K562 (cell line): ENCODE data around the gene MLYCD. TPM values are rescaled to one million over a fixed set of nuclear protein-coding genes. Genes with fewer than 3 reads are reported as not detected.

Source experiments
- BMI1 ChIP-seq: fragments of 150-350 bp; IDR thresholded peaks from 2 replicates; pipeline ENCODE4 v1.6.1; 2014; ENCODE audit warnings: low read length
- CBFA2T2 ChIP-seq: fragments of 450-650 bp; conservative IDR thresholded peaks from 2 replicates; pipeline ENCODE4 v1.6.1; 2017; ENCODE audit warnings: mild to moderate bottlenecking
- CC2D1A ChIP-seq: fragments of 450-650 bp; IDR thresholded peaks from 2 replicates; pipeline ENCODE4 v1.6.1; 2017; ENCODE audit warnings: mild to moderate bottlenecking
- E2F3 ChIP-seq: fragments of 250-450 bp; sonication (Bioruptor Pico); IDR thresholded peaks from 2 replicates; pipeline ENCODE4 v1.4.0; 2020; ENCODE audit warnings: mild to moderate bottlenecking
- GATA2 ChIP-seq: sonication (generic); formaldehyde crosslinking; IDR thresholded peaks from 2 replicates; pipeline ENCODE4 v1.4.0; 2020; ENCODE audit warnings: mild to moderate bottlenecking, missing genetic modification reagents
- HDAC2 ChIP-seq: fragments of 450-650 bp; IDR thresholded peaks from 2 replicates; pipeline ENCODE4 v1.6.1; 2016; ENCODE audit warnings: mild to moderate bottlenecking
- HDAC3 ChIP-seq: fragments of 450-650 bp; IDR thresholded peaks from 2 replicates; pipeline ENCODE4 v1.6.1; 2018; ENCODE audit warnings: borderline replicate concordance, mild to moderate bottlenecking, moderate library complexity; ENCODE audit not compliant: partially characterized antibody
- ILK ChIP-seq: fragments of 450-650 bp; IDR thresholded peaks from 2 replicates; pipeline ENCODE4 v1.6.1; 2016; ENCODE audit warnings: missing genetic modification characterization, low read depth, mild to moderate bottlenecking, missing compliant biosample characterization, moderate library complexity, borderline replicate concordance
- KDM4B ChIP-seq, 2 experiments: fragments of 450-650 bp in 1 of 2; sonication (generic) in 1 of 2; IDR thresholded peaks; 2 replicates each; pipeline ENCODE4 v1.6.1; 2016 to 2017; ENCODE audit warnings: borderline replicate concordance in 2 of 2, antibody characterized with exemption in 1 of 2, low read depth in 1 of 2, mild to moderate bottlenecking in 1 of 2
- MEF2D ChIP-seq: conservative IDR thresholded peaks from 2 replicates; pipeline ENCODE4 v1.6.1; 2016; ENCODE audit warnings: low read depth, missing genetic modification characterization, missing compliant biosample characterization
- MEIS2 ChIP-seq: fragments of 450-650 bp; IDR thresholded peaks from 2 replicates; pipeline ENCODE4 v1.6.1; 2014; ENCODE audit warnings: mild to moderate bottlenecking; ENCODE audit not compliant: partially characterized antibody
- NFIC ChIP-seq: fragments of 450-650 bp; IDR thresholded peaks from 2 replicates; pipeline ENCODE4 v1.6.1; 2017; ENCODE audit warnings: mild to moderate bottlenecking, inconsistent platforms
- NR2C2 ChIP-seq, 2 experiments: fragments of 200-800 bp in 1 of 2; sonication (Bioruptor generic) in 1 of 2; sonication (generic) in 1 of 2; formaldehyde crosslinking in 1 of 2; IDR thresholded peaks; 2 replicates each; pipeline versions ENCODE4 v1.6.1 to v1.8.0; 2016 to 2022; ENCODE audit warnings: mild to moderate bottlenecking in 1 of 2, missing compliant biosample characterization in 1 of 2, missing genetic modification characterization in 1 of 2, missing genetic modification reagents in 1 of 2
- NR4A1 ChIP-seq, 2 experiments: fragments of 250-450 bp in 1 of 2; fragments of 450-650 bp in 1 of 2; sonication (Bioruptor Pico) in 1 of 2; IDR thresholded peaks; 2 replicates each; pipeline versions ENCODE4 v1.4.0 to v1.6.1; 2016 to 2020; ENCODE audit warnings: mild to moderate bottlenecking in 2 of 2, missing compliant biosample characterization in 1 of 2, missing genetic modification characterization in 1 of 2, moderate library complexity in 1 of 2
- POLR2A ChIP-seq: fragments of 450-650 bp; conservative IDR thresholded peaks from 2 replicates; pipeline ENCODE4 v1.6.1; 2016
- RCOR1 ChIP-seq, 2 experiments: IDR thresholded peaks; 2 replicates each; pipeline ENCODE4 v1.6.1; 2012; ENCODE audit warnings: low read depth in 2 of 2, low read length in 2 of 2, borderline replicate concordance in 1 of 2, improper control_type of control experiment in 1 of 2
- SOX6 ChIP-seq: fragments of 450-650 bp; IDR thresholded peaks from 2 replicates; pipeline ENCODE4 v1.6.1; 2014; ENCODE audit warnings: mild to moderate bottlenecking
- TAL1 ChIP-seq: fragments of 450-650 bp; IDR thresholded peaks from 2 replicates; pipeline ENCODE4 v1.6.1; 2016; ENCODE audit warnings: mild to moderate bottlenecking
- TCF3 ChIP-seq: sonication (generic); formaldehyde crosslinking; IDR thresholded peaks from 2 replicates; pipeline ENCODE4 v1.4.0; 2020; ENCODE audit warnings: mild to moderate bottlenecking, missing genetic modification reagents
- TFAM ChIP-seq: fragments of 250-450 bp; sonication (Bioruptor Pico); conservative IDR thresholded peaks from 2 replicates; pipeline ENCODE4 v1.5.0; 2021; ENCODE audit warnings: mild to moderate bottlenecking, moderate library complexity
- ZBTB7A ChIP-seq: IDR thresholded peaks from 2 replicates; pipeline ENCODE4 v1.6.1; 2011; ENCODE audit warnings: low read depth, mild to moderate bottlenecking, low read length, moderate library complexity, borderline replicate concordance; ENCODE audit not compliant: control insufficient read depth
- ZNF175 ChIP-seq: fragments of 200-800 bp; sonication (Bioruptor generic); IDR thresholded peaks from 2 replicates; pipeline ENCODE4 v1.6.1; 2016; ENCODE audit warnings: low read depth, mild to moderate bottlenecking, missing genetic modification characterization, missing compliant biosample characterization
- ZNF766 ChIP-seq: fragments of 200-800 bp; sonication (Bioruptor generic); conservative IDR thresholded peaks from 2 replicates; pipeline ENCODE4 v1.6.1; 2016; ENCODE audit warnings: missing genetic modification characterization, missing compliant biosample characterization
- polyA plus RNA-seq, 8 experiments: library from polyadenylated mRNA; depleted of rRNA in 4 of 8; stranded (reverse) in 5 of 8; unstranded in 3 of 8; fragments of >200 nt; fragmentation: Nextera tagmentation in 2 of 8; fragmentation: Illumina TruSeq in 1 of 8; extraction: Ambion mirVana in 2 of 8; extraction: Trizol in 1 of 8; gene quantifications; 2 replicates each; pipeline versions ENCODE4 v1.2.1 to v1.2.3, GENCODE V29; 2011 to 2014; ENCODE audit warnings: inconsistent platforms in 1 of 8, missing spikeins in 1 of 8
- total RNA-seq, 7 experiments: library from RNA; depleted of rRNA in 6 of 7; stranded (reverse); fragments of >200 nt in 6 of 7; fragmentation: Illumina TruSeq in 2 of 7; extraction: Trizol in 2 of 7; gene quantifications; 2 replicates each; pipeline versions ENCODE4 v1.2.1 to v1.2.3, GENCODE V29; 2011 to 2021; ENCODE audit warnings: low replicate concordance in 1 of 7
- TF ChIP-seq, protein P1 (sequence below), 3 experiments: fragments of 200-800 bp in 1 of 3; fragments of 250-450 bp in 1 of 3; fragments of 450-650 bp in 1 of 3; sonication (Bioruptor Pico) in 1 of 3; sonication (Bioruptor generic) in 1 of 3; formaldehyde crosslinking in 1 of 3; IDR thresholded peaks; 2 replicates each; pipeline versions ENCODE4 v1.6.1 to v1.8.0; 2016 to 2022; ENCODE audit warnings: mild to moderate bottlenecking in 2 of 3, missing genetic modification characterization in 2 of 3, missing compliant biosample characterization in 1 of 3, moderate library complexity in 1 of 3
- TF ChIP-seq, protein P2 (sequence below): fragments of 250-450 bp; sonication (Bioruptor Pico); IDR thresholded peaks from 2 replicates; pipeline ENCODE4 v1.9.0; 2021; ENCODE audit warnings: mild to moderate bottlenecking, inconsistent platforms

MLYCD gene
- total and polyA plus RNA-seq, 9 of the 15 experiments (the other 6 are each of a cell fraction or from before 2014, with no cell fraction given), result 0.15 to 2.0 (median 1.0) TPM

DNA sequence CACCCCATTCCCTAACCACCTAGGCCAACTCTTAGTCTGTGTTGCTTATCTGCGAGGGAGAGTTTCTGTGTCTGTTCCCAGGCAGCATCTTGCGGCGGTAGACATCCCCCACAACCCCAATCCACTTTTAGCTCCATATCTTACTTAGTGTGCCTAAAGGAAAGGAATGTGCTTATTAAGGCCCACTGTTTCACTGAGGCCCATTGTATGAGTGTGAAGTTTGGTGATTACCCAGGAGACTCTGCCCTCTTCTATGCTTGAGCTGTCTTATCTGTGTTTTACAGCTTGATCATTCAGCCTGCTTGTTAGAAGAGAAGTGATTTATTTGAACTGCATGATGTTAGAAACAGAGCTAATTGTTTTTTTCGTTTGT is 10.3 kb upstream of the MLYCD start (continued):
- TF ChIP-seq, protein P1, sequence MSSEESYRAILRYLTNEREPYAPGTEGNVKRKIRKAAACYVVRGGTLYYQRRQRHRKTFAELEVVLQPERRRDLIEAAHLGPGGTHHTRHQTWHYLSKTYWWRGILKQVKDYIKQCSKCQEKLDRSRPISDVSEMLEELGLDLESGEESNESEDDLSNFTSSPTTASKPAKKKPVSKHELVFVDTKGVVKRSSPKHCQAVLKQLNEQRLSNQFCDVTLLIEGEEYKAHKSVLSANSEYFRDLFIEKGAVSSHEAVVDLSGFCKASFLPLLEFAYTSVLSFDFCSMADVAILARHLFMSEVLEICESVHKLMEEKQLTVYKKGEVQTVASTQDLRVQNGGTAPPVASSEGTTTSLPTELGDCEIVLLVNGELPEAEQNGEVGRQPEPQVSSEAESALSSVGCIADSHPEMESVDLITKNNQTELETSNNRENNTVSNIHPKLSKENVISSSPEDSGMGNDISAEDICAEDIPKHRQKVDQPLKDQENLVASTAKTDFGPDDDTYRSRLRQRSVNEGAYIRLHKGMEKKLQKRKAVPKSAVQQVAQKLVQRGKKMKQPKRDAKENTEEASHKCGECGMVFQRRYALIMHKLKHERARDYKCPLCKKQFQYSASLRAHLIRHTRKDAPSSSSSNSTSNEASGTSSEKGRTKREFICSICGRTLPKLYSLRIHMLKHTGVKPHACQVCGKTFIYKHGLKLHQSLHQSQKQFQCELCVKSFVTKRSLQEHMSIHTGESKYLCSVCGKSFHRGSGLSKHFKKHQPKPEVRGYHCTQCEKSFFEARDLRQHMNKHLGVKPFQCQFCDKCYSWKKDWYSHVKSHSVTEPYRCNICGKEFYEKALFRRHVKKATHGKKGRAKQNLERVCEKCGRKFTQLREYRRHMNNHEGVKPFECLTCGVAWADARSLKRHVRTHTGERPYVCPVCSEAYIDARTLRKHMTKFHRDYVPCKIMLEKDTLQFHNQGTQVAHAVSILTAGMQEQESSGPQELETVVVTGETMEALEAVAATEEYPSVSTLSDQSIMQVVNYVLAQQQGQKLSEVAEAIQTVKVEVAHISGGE (CRISPR knock-in tag; IDR thresholded peaks at IDR 0.05), result peak in 1 of 3 experiments; percentile 45; a peak in 1 of 6 replicates
- TF ChIP-seq MEF2D (tag) (peak; percentile 94), NR4A1 (CRISPR knock-in tag; IDR thresholded peaks at IDR 0.05) (no peak), NR4A1 (tag; IDR thresholded peaks at IDR 0.05) (no peak), MEIS2 (peak; percentile 93), KDM4B (IDR thresholded peaks at IDR 0.05; ENCODE audit: borderline replicate concordance in 2 of 2, low read depth in 1 of 2) (no peak), BMI1 (no peak), TCF3 (CRISPR knock-in tag) (peak; percentile 94), ZNF766 (CRISPR knock-in tag) (0 out of 2 replicates have a peak, but pooled peaks have one; percentile 53), E2F3 (CRISPR knock-in tag) (no peak), NFIC (peak; percentile 73), TFAM (CRISPR knock-in tag) (no peak), ZNF175 (CRISPR knock-in tag) (peak; percentile 89), ZBTB7A (no peak), GATA2 (peak; percentile 79), HDAC2 (peak; percentile 97), CBFA2T2 (peak; percentile 94), CC2D1A (0 out of 2 replicates have a peak, but pooled peaks have one; percentile 8), RCOR1 (IDR thresholded peaks at IDR 0.05; ENCODE audit: borderline replicate concordance in 1 of 2, low read depth in 2 of 2, low read length in 2 of 2) (peak; percentile 41 to 97; a peak in 3 of 4 replicates), POLR2A (no peak), SOX6 (peak; percentile 96), NR2C2 (CRISPR knock-in tag; IDR thresholded peaks at IDR 0.05) (no peak), NR2C2 (tag; IDR thresholded peaks at IDR 0.05) (no peak), ILK (no peak), HDAC3 (peak; percentile 85), TAL1 (peak; percentile 90)
- TF ChIP-seq, protein P2, sequence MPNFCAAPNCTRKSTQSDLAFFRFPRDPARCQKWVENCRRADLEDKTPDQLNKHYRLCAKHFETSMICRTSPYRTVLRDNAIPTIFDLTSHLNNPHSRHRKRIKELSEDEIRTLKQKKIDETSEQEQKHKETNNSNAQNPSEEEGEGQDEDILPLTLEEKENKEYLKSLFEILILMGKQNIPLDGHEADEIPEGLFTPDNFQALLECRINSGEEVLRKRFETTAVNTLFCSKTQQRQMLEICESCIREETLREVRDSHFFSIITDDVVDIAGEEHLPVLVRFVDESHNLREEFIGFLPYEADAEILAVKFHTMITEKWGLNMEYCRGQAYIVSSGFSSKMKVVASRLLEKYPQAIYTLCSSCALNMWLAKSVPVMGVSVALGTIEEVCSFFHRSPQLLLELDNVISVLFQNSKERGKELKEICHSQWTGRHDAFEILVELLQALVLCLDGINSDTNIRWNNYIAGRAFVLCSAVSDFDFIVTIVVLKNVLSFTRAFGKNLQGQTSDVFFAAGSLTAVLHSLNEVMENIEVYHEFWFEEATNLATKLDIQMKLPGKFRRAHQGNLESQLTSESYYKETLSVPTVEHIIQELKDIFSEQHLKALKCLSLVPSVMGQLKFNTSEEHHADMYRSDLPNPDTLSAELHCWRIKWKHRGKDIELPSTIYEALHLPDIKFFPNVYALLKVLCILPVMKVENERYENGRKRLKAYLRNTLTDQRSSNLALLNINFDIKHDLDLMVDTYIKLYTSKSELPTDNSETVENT (CRISPR knock-in tag), result no peak
